GM18526 (cell line): ENCODE data around the gene ZNF75A.

Experiments
- POLR2A ChIP-seq: IDR thresholded peaks from 3 replicates; pipeline ENCODE4 v1.6.1; 2011; ENCODE audit not compliant: insufficient read length; ENCODE audit errors: extremely low read depth

ZNF75A gene

DNA sequence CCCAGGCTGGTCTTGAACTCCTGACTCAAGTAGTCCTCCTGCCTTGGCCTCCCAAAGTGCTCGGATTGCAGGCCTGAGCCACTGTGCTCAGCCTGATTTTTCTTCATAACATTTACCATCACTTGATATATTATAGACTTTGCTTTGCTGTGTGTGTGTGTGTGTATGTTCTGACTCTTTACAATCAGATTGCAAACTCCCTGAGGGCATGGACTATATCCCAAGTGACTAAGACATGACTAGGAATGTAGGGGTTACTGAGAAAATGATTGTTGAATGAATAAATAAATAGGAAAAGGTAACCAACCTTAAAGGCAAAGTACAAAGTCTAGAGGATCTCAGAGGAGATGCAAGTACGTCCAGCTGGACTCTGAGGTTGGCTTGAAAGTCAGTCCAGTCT, 40.7 kb downstream of the ZNF75A start:
- no peak for TF ChIP-seq POLR2A

DNA sequence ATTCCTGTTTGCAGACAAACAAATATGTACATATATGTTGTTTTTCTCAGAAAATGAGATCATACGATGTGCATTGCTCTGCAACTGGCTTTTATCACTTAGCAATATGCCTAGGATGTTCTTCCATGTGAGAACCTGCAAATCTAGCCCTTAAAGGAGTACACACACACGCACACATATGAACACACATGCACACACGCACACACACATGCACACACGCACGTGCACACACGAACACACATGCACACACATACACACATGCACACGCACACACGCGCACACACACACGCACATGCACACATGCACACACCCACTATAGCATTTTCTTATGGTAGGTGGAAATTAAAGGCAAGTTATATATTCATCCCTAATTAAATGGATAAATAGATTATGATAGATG, 42.3 kb downstream of the ZNF75A start:
- TF ChIP-seq POLR2A, result no peak

DNA sequence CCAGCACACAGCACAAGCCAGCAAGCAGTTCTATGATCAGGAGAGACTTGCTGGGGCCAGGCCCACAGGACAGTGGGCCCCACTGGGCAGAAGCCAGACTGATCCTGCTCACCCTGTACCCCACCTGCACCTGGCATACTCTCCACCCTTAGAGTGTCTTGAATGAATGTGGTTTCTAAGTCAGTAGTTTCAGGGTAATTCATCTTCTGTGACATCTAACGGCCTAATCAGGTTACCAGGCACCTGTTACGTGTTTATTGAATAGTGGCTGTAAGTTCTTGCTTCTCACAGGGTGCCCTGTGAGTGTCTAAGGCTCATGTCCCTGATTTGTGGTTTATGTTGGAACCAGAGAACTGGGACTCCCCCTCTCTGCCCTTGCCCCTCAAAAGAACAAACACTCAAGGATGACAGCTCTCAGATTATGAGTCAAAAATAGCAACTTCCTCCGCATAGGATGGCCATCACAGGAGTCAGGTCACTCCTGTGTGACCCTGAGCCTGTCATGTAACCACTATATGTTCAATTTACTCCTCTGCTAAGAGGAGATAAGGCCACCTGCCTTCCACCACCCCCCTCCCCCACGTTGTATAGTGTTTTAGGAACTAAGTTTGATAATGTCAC, 43.4 kb downstream of the ZNF75A start:
- TF ChIP-seq POLR2A, result no peak

DNA sequence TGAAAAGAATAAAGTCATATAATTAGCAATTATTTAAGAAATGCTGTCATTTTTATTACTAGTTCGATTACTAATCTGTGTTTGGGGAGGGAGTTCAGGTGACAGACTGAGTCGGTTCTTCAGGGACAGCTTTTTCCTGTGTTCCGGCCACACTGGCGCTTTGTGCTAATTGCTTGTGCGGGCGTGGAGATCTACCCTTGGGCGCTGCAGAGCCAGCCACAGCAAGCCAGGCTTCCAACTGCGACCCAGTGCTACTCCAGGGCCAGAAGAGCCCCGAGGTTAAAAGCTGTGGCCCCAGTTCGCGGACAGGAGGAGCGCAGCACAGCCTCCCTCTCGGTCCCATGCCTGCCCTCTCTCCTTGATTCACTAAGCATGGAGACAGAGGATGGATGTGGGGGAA, 43.9 kb downstream of the ZNF75A start:
- no peak for TF ChIP-seq POLR2A

DNA sequence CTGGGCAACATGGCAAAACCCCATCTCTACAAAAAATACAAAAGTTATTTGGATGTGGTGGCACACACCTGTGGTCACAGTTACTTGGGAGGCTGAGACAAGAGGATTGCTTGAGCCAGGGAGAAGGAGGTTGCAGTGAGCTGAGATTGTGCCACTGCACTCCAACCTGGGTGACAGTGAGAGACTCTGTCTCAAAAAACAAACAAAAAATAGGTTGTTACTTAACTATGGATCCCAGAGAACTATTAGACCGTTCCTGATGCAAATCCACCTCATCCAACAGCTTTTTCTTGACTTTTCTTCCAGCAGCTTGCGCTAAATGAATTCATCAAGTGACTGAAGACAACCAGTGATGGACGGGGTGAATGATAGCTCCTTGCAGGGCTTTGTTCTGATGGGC, 50.3 kb downstream of the ZNF75A start, which contains the start of gene OR2C1:
Gene OR2C1, plus strand, starts transcription at position 301 of the 400 bp plus-strand sequence. Its CDS starts 52 bp downstream, at position 353.
- TF ChIP-seq POLR2A, result no peak

DNA sequence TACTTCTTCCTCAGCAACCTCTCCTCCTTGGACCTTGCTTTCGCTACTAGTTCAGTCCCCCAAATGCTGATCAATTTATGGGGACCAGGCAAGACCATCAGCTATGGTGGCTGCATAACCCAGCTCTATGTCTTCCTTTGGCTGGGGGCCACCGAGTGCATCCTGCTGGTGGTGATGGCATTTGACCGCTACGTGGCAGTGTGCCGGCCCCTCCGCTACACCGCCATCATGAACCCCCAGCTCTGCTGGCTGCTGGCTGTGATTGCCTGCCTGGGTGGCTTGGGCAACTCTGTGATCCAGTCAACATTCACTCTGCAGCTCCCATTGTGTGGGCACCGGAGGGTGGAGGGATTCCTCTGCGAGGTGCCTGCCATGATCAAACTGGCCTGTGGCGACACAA, 50.8 kb downstream of the ZNF75A start:
- no peak for TF ChIP-seq POLR2A

DNA sequence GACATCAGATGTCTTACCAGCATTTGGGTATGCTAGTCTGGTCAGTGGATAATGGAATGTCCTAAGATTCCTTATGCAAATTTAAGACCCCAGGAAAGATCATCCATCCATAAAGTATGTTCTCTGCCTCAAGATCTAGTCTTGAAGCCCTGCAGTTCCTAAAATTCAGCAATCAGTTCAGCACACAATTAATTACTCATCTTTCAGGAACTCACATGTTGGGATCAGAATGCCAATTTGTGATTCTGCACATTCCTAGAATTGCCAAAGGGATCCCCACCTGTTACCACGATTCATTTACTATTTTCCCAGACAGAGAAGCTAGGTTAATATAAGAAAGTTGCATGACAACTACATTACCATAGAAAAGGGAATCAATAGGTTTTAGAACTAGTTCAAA, 53.6 kb downstream of the ZNF75A start:
- no peak for TF ChIP-seq POLR2A

DNA sequence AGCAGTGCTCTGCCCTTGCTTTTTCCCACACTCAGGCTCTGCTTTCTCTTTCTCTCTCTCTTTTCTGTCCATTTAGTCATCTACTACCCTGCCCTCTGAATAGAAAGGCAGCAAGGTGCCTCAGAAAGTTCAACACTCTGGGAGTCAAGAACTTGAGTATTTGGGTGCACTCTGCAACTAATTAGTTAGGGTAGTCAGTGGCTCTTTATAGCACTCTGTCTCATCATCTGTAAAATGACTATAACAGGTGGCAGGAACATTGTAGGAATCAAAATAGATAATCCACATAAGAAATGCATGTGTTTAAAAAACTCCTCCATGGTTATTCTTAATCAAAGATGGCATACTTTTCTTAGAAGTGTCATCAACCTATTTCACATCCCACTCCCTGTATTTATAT, 57.6 kb downstream of the ZNF75A start:
- no peak for TF ChIP-seq POLR2A

DNA sequence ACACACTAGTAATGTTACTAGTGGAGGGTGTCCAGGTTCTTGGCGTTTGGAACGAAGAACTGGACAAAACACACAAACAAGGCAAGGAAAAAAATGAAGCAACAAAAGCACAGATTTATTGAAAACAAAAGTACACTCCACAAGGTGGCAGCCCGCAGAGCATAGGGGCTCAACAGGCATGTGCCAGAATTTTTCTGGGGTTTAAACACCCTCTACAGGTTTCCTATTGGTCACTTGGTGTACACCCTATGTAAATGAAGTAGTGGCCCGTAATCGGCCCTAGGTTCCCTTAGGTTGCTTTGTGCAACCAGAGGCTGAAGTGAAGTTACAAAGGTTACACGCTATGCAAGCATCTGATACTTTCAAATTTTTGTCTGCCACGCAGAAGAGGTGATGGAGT, 58.5 kb downstream of the ZNF75A start:
- TF ChIP-seq POLR2A, result no peak

DNA sequence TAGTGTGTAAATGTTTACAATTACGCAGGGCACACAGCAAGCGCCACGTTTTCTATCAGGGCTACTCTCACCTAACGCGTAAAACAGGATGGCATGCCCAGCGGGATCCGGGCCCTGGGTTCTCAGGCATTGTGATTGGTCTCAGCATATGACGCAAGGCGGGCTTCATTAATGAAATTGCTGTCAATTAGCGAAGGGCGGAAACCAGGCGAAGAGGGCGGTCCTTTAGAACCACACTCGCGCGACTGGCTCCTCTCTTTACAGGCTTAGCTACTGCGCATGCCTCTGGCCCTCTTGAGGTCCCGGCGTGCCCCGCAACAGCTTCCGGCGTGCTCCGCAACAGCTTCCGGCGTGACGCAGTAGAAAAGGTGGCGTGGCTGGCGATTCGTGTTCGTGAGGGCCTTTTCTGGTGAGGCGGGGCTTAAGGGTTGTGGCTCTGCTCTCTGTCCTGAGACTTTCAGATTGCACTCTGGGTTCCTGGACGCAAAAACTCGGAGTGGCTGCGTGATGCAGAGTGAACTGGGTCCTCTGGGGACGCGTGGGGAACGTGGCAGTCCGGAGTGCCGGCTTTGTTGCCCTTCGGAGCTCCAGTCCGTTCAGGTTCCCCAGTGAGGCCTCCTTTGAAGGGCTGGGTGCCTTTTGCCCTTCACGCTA, 59.6 kb downstream of the ZNF75A start:
- peak; percentile 21 for TF ChIP-seq POLR2A
